ENCODE data around the gene ARNT2.

Gene ARNT2

DNA sequence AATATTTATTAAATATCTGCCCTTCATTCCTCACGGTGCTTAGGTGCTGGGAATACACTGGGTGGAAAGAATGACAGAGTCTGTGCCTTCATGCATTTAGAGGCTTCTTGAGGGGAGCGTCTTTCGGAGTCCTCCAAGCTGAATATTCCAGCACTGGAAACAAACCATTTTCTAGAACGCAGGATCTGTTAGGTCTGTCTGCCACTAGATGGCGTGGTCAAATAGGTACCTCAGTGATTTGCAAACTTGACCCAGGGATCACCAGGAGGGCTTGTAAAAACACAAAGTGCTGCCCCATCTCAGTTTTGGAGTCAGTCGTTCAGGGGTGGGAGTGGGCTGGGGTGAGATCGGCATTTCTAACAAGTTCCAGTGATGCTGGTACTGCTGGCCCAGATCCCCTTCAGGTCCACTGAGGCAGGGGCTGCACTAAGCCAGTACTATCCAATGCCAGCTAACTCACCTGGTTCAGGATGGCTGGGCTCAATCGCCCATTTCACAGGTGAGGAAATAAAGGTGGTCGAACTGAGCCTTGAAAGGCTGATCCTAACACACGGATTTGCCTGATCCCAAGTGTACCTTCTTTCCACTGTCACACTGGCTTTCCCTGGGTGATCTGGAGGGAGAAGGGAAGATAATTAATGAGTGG, 14.8 kb downstream of the ARNT2 start:
- H3K27ac Mint-ChIP-seq = no peak overlapping the region
- H3K4me1 Mint-ChIP-seq (ENCODE audit: low read depth in 2 of 2) = no peaks in the 10 kb centered on the region
- DNase-seq (no peak), ATAC-seq (replicated peaks) (no peak)
- no peak overlapping the region for H3K4me3 Mint-ChIP-seq
- no peaks in the 10 kb centered on the region for H3K36me3 Mint-ChIP-seq (ENCODE audit: insufficient read depth)
- H3K27me3 Mint-ChIP-seq = peaks cover 37 to 47% of the 10 kb centered on the region in 2 donors
- H3K9me3 Mint-ChIP-seq = no peaks in the 10 kb centered on the region

DNA sequence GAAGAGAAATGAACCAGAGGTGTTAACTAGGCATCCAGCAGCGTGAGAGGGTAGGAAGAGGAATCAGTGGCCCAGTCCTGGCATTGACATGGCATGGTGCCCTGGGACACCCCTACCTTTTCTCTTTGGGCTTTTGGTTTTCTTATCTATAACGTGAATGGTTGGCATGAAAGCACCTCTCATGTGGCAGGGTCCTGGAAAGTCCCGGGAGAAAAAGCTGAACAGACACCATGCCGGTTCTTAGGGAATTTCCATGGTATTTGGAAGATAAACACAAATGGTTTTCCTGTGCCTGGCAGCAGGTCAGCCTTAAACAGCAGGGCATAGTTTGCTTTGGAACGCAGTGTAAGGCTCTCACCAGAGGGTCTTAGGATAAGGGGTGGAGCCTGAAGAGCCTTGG, 15.4 kb downstream of the ARNT2 start:
- Mint-ChIP-seq H3K27me3 (peaks cover 37 to 47% of the 10 kb centered on the region in 2 donors), H3K4me3 (no peak overlapping the region), H3K9me3 (no peaks in the 10 kb centered on the region), H3K4me1 (ENCODE audit: low read depth in 2 of 2) (no peaks in the 10 kb centered on the region), H3K27ac (no peak overlapping the region), H3K36me3 (ENCODE audit: insufficient read depth) (no peaks in the 10 kb centered on the region)
- DNase-seq (no peak), ATAC-seq (replicated peaks) (no peak)

DNA sequence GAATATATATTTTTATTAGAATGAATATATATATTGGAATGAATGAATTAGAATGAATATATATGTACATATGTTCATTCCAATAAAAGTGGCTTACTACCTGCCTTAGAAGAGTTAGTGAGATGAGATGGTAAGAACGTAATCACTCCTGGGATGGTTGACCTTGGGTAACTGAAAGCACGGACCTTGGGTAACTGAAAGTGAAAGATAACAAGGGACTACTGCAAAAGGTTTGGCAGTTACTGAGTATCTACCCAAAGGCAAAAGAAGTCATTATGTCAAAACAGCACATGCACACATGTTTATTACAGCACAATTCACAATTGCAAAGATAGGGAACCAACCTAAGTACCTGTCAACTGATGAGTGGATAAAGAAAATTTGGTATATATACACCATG, 16.5 kb downstream of the ARNT2 start:
- Mint-ChIP-seq H3K4me1 (ENCODE audit: low read depth in 2 of 2) (no peaks in the 10 kb centered on the region), H3K4me3 (no peak overlapping the region), H3K27me3 (peaks cover 31 to 40% of the 10 kb centered on the region in 2 donors), H3K36me3 (ENCODE audit: insufficient read depth) (no peaks in the 10 kb centered on the region), H3K27ac (no peak overlapping the region), H3K9me3 (no peaks in the 10 kb centered on the region)
- no peak for ATAC-seq (replicated peaks)
- no peak for DNase-seq

DNA sequence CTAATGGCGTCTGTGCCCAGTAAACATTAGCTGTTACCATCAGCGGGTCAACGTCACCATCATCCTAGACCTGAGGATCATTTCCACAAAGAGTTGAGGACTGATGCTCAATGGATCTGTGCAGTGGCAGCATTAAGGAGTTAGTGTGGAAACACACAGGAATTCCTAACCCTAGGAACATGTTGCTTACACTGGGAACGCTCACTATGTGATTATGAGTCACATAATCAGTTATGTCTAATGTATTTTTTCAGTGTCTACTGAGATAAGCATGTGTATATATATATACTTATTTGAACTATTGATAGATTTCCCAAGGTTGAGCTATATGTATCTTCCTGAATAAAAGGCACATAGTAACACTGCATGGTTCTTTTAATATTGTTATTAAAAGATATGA, 19.0 kb downstream of the ARNT2 start:
- H3K27me3 Mint-ChIP-seq = peaks cover 24 to 34% of the 10 kb centered on the region in 2 donors
- ATAC-seq (replicated peaks) (no peak), DNase-seq (no peak)
- no peaks in the 10 kb centered on the region for H3K36me3 Mint-ChIP-seq (ENCODE audit: insufficient read depth)
- no peaks in the 10 kb centered on the region for H3K4me1 Mint-ChIP-seq (ENCODE audit: low read depth in 2 of 2)
- no peak overlapping the region for H3K27ac Mint-ChIP-seq
- H3K9me3 Mint-ChIP-seq = no peaks in the 10 kb centered on the region
- no peak overlapping the region for H3K4me3 Mint-ChIP-seq

DNA sequence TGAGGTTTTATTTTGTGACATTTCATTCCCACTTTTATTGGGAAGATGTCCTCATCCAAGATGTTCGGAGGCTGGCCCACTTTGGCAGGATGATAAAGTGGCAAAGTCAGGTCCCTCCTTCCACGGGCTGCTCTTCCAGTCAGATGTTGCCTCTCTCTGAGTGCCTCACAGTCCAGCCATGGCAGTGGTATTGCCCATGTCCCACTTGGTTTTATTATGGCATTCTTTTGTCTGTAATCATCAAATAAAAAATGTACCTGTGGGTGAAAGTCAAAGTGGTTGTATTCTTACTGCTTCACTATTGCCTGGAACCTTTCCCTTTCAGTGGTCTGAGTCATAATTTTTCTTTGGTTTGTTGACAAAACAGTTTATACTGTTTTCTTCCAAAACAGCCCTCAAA, 20.2 kb downstream of the ARNT2 start:
- Mint-ChIP-seq H3K27me3 (peaks cover 21 to 28% of the 10 kb centered on the region in 2 donors), H3K27ac (no peak overlapping the region), H3K4me1 (ENCODE audit: low read depth in 2 of 2) (no peaks in the 10 kb centered on the region), H3K9me3 (no peaks in the 10 kb centered on the region), H3K36me3 (ENCODE audit: insufficient read depth) (no peaks in the 10 kb centered on the region), H3K4me3 (no peak overlapping the region)
- DNase-seq (no peak), ATAC-seq (replicated peaks) (no peak)

DNA sequence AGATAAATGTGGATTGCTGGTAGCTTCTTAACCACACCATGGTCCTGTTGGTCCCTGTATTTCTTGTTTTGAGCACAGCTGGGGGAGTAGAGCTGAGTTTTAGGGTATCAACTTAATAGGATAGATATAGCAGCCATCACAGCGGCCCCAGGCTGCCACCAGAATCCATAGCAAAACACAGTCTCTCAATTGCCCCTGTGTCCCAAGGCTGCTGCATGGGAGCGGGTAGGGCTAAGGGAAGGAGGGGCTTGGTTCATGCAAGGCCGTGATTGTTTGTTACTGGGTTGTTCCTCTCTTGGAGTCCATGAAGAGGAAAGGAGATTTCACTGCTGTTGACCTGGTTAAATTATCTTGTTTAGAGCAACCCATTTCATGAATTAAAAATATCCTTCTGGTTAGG, 22.1 kb downstream of the ARNT2 start:
- H3K4me3 Mint-ChIP-seq = no peak overlapping the region
- H3K9me3 Mint-ChIP-seq = no peaks in the 10 kb centered on the region
- ATAC-seq (replicated peaks) = no peak
- no peak overlapping the region for H3K27ac Mint-ChIP-seq
- H3K4me1 Mint-ChIP-seq (ENCODE audit: low read depth in 2 of 2) = no peaks in the 10 kb centered on the region
- peaks cover 34 to 41% of the 10 kb centered on the region in 2 donors for H3K27me3 Mint-ChIP-seq
- no peak for DNase-seq
- H3K36me3 Mint-ChIP-seq (ENCODE audit: insufficient read depth) = no peaks in the 10 kb centered on the region

DNA sequence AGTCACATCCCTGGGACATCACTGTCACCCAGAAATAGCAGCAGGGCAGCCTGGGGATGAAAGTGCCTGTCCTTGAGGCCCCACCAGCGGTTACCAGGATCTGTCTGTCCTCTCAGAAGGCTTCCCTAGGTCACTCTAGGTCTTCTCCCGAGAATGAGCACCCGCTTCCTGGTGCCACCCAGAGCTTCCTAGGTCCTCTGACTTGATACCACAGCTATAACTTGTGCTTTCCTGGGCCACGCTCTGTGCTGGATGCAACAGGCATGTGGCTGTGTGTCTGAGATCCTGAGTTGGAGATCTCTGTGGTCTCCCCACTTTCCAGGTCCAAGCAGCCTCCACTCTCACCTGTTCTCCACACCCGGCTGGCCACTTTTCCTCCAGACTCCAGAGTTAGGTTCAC, 25.8 kb downstream of the ARNT2 start:
- no peak for ATAC-seq (replicated peaks)

DNA sequence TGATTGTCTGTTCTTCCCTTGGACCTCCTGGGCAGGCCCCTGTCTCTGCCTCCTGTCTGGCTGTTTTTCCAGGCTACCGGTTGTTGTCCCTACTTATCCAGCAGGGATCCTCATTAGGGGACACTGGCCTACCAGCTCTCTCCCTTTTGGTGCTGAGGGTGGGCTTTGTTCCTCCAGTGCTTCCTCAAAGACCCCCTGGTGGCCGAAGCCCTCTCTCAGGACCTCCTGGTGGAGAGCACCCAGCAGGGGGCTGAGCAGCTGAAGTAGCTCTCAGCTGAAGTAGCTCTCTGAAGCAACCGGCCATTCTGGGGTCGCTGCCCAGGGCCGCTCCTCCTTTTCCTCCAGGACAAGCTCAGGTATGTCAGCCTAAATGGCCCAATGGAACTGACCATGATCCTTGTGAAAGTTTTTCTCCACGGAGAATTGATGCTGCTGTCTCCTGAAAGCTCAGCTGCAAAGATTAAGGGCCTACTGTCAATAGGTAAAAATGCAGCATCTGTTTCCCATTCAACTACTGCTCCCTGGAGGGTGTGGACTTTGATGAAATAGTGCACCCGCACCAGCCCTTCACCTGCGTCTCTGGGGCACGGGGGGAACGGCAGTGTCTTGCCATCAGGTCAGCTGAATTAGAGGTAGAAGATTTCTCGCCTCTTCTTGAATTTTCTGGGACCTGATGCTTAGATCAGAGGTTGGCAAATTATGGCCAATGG, 27.6 kb downstream of the ARNT2 start:
- H3K4me1 Mint-ChIP-seq (ENCODE audit: low read depth in 2 of 2) = no peaks in the 10 kb centered on the region
- no peak overlapping the region for H3K4me3 Mint-ChIP-seq
- peaks cover 38 to 61% of the 10 kb centered on the region in 2 donors for H3K27me3 Mint-ChIP-seq
- ATAC-seq (replicated peaks) (no peak), DNase-seq (no peak)
- H3K36me3 Mint-ChIP-seq (ENCODE audit: insufficient read depth) = no peaks in the 10 kb centered on the region
- no peaks in the 10 kb centered on the region for H3K9me3 Mint-ChIP-seq
- no peak overlapping the region for H3K27ac Mint-ChIP-seq

More for the DNA sequence above, 25.8 kb downstream of the ARNT2 start:
- no peaks in the 10 kb centered on the region for H3K36me3 Mint-ChIP-seq (ENCODE audit: insufficient read depth)
- H3K27me3 Mint-ChIP-seq = peaks cover 38 to 60% of the 10 kb centered on the region in 2 donors
- no peaks in the 10 kb centered on the region for H3K9me3 Mint-ChIP-seq
- no peak for DNase-seq
- no peak overlapping the region for H3K4me3 Mint-ChIP-seq
- H3K4me1 Mint-ChIP-seq (ENCODE audit: low read depth in 2 of 2) = no peaks in the 10 kb centered on the region
- no peak overlapping the region for H3K27ac Mint-ChIP-seq

DNA sequence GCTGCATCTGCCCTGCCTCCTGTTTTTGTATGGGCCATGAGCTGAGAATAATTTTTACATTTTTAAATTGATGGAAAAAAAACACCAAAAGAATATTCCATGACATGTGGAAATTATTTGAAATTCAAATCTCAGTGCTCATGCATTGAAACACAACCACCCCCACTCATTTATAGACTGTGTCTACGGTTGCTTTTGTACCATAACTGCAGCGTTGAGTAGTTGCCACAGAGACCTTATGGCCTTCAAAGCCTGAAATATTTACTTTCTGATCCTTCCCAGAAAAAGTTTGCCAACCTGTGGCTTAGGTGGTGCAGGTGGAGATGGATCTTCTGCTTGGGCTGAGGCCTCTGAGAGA, 28.1 kb downstream of the ARNT2 start:
- Mint-ChIP-seq H3K4me3 (no peak overlapping the region), H3K4me1 (ENCODE audit: low read depth in 2 of 2) (no peaks in the 10 kb centered on the region), H3K27me3 (peaks cover 38 to 64% of the 10 kb centered on the region in 2 donors), H3K9me3 (no peaks in the 10 kb centered on the region), H3K36me3 (ENCODE audit: insufficient read depth) (no peaks in the 10 kb centered on the region), H3K27ac (no peak overlapping the region)
- ATAC-seq (replicated peaks) (no peak), DNase-seq (no peak)

DNA sequence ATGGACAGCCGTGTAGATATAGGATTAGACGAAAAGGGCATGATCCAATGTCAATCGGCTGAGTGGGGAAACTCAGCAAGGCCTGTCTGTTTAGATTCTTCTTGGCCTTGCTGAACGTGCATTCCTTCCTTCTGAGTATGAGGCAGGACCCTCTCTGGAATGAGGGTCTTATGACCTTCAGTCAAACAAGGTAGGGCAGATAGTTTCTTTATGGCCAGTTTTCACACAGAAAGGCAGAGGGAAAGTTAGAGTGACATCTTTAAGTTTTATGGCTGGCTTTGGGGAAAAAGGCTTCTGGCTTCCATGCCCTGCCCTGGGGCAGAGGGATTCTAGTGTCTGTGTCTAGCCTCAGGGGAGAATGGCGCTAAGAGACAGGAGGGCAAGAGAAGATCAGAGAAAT, 29.7 kb downstream of the ARNT2 start:
- Mint-ChIP-seq H3K36me3 (ENCODE audit: insufficient read depth) (no peaks in the 10 kb centered on the region), H3K27ac (no peak overlapping the region), H3K4me3 (no peak overlapping the region), H3K27me3 (peaks cover 40 to 68% of the 10 kb centered on the region in 2 donors), H3K9me3 (no peaks in the 10 kb centered on the region), H3K4me1 (ENCODE audit: low read depth in 2 of 2) (no peaks in the 10 kb centered on the region)
- no peak for ATAC-seq (replicated peaks)
- no peak for DNase-seq

DNA sequence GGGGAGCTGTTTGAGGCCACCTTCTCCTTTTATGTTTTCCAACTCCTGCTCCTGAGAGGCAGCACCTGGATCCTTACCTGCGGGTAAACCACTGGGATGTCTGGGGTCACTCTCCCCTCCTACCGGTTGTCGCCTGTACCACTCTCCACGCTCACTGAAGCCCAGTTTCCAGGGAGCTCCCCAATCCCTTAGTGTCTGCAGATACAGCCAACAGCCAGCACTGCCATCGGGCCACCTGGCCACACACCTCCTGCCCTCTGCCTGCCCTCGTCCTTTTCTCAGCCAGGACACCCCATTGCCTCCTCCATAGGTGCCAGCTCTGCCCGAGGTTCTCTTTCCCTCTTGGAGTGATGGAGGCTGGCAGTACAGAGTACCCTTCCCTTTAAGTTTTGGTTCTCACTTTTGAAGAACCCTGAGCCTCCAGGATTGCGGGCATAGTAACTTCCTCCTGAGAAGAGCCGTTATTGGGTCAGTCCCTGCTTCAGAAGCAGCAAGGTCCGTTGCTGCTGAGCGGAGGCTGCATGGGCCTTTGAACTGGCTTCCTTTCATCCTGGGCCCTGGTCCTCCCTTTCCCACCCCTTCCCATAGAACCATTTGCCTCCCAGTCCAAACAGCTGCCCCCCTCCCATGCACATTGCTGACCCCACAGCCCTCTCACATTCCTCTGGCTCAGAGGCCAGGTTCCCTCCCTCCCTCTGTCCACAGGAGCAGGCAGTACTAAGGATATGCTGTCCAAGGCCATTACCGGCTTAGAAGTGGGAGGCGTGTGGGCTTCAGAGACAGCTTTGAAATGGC, 30.9 kb downstream of the ARNT2 start:
- no peak for DNase-seq
- no peak for ATAC-seq (replicated peaks)
- peaks cover 35 to 63% of the 10 kb centered on the region in 2 donors for H3K27me3 Mint-ChIP-seq
- H3K36me3 Mint-ChIP-seq (ENCODE audit: insufficient read depth) = no peaks in the 10 kb centered on the region
- no peaks in the 10 kb centered on the region for H3K4me1 Mint-ChIP-seq (ENCODE audit: low read depth in 2 of 2)
- no peaks in the 10 kb centered on the region for H3K9me3 Mint-ChIP-seq
- H3K4me3 Mint-ChIP-seq = no peak overlapping the region
- no peak overlapping the region for H3K27ac Mint-ChIP-seq

DNA sequence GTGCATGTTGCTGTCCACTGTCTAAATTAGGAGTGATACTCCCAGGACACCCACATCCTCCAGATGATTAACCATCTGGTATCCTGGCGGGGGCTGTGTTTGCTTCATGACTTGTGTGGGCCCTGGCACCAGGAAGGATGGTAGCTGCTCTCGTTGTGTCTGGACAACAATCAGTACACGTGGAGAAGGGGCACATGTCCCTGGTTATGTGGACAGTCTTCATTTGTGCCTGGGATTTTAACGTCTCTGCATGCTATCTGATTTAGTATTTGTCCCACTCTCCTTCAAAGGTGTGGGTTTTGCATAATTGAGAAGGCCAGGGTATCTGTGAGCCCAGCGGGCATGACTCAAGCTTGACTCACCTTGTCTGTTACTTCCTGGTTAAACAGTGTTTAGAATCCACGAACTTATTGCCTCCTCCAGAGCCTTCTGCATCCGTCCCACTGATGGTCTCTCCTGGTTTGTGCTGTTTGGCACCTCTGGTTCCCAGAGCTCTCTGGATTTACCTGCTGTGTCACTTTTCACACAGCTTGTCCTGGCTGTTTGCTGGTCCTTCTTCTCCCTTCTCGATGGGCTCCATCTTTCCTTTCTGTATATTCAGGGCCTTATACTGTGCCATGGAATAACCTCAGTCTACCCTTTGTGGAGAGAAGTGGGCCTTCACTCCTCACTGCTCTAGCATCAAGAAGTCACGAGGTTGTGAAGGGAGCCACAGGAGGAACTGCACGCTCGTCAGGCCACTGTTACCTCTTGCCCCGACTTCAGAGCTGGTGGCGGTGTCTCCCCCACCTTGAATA, 32.5 kb downstream of the ARNT2 start:
- Mint-ChIP-seq H3K4me1 (ENCODE audit: low read depth in 2 of 2) (no peaks in the 10 kb centered on the region), H3K36me3 (ENCODE audit: insufficient read depth) (no peaks in the 10 kb centered on the region), H3K27ac (no peak overlapping the region), H3K9me3 (no peaks in the 10 kb centered on the region), H3K27me3 (peaks cover 31 to 54% of the 10 kb centered on the region in 2 donors), H3K4me3 (no peak overlapping the region)
- ATAC-seq (replicated peaks) (no peak), DNase-seq (no peak)

DNA sequence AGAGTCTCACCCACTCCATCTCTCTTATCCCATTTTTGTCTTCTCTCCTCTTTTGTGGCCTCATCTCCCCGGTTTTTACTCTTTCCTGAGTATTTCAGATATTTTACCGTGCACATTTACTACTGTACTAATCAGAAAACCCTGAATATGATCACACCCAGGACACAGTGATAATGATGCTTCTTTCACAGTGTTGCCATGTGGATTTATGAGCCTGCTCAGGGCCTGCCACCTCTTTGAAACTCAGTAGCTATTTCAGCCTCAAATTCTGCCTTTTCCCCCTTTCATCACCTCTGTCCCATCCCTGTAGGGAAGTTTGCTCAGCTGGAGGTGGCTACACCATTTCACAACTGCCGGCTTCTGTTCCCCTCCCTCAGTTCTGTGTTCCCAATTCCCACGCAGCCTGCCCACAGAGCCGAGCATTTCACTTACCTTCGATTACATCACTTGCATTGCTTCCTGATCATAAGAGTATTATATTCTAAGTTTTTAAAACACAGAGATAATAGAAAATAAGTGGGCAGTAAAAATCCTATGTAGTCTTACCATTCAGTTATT, 33.2 kb downstream of the ARNT2 start:
- H3K4me3 Mint-ChIP-seq = no peak overlapping the region
- H3K9me3 Mint-ChIP-seq = no peaks in the 10 kb centered on the region
- DNase-seq = no peak

More for the DNA sequence above, 33.2 kb downstream of the ARNT2 start:
- Mint-ChIP-seq H3K27me3 (peaks cover 37 to 56% of the 10 kb centered on the region in 2 donors), H3K4me1 (ENCODE audit: low read depth in 2 of 2) (no peaks in the 10 kb centered on the region), H3K36me3 (ENCODE audit: insufficient read depth) (no peaks in the 10 kb centered on the region), H3K27ac (no peak overlapping the region)
- no peak for ATAC-seq (replicated peaks)
